ENCODE data around the gene PRKAG1.

DNA sequence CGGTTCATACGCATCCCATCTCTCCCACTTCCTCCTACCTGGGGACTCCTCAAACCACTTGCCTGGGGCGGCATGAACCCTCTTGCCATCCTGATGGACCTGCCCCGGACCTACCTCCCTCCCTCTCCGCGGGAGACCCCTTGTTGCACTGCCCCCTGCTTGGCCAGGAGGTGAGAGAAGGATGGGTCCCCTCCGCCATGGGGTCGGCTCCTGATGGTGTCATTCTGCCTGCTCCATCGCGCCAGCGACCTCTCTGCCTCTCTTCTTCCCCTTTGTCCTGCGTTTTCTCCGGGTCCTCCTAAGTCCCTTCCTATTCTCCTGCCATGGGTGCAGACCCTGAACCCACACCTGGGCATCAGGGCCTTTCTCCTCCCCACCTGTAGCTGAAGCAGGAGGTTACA, 36.8 kb downstream of the PRKAG1 start:
- no peak for TF ChIP-seq CTCF (IDR thresholded peaks at IDR 0.05)
- no peak for TF ChIP-seq POLR2A (IDR thresholded peaks at IDR 0.05)
